GM19043 (cell line): ENCODE data around the gene CBY3.
"Not testable (repeated sequence)": the region's sequence is repeated elsewhere in the genome, so short reads cannot be mapped to it uniquely, and the experiment has no call there.

Experiments
- ATAC-seq: cut with Tn5 transposase; IDR thresholded peaks from one replicate; pipeline ENCODE4 v1.9.1; 2021; ENCODE audit warnings: low read depth; ENCODE audit not compliant: unreplicated experiment

CBY3 gene

DNA sequence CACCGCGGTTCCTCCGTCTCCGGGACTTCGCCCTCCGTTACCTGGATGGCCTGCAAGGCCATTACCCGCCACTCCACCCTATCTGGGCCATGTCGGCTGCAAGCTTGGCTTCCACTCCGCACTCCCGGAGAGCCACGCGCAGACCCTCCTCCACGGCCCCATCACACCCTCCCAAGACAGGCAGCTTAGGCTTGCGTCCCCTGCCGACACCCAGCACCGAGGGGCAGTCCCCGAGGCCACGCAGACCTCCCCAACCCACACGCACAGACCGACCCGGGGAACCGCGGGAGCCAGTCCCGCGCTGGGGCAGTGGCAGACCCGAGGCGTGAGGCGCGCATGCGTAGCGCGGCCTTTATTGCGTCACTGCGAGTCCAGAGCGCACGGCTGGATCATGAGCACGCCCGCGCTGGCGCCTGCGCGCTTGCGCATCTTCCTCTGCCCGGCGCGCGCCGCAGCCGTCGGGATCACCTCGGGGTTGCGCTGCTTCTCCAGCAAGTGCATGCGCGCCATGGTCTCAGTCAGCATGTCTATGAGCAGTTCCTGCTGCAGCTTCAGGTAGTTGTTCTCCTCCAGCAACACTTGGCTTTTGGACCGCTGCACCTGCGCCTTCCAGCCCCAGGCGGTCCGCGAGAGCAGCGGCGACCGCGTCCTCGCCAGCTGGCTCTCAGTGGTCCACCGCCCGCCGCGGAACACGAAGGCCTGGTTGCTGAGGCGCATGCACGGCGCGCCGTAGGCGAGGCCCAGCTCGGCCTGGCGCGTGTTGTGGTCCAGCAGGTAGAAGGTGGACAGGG lies 2.4 kb downstream of the CBY3 start:
- ATAC-seq, result peak; percentile 75

DNA sequence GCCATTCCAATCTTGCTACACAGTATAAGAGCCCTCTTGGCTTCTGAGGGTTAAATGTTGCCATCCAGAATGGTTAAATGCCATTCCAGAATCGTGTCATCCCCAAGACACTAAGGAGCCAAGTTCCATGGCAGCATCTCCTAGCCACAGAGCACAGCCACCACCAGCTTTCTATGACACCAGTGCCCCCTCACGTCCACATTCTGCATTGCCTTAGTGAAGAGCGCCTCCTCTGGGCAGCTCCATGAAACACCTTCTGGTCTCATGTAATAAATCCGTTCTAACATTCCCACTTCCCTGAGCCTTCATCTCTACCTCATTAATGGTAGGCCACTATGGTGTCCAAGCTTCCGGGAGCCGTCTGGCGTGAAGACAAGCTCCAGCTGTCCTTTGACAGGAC lies 12.4 kb downstream of the CBY3 start:
- ATAC-seq, result no peak

DNA sequence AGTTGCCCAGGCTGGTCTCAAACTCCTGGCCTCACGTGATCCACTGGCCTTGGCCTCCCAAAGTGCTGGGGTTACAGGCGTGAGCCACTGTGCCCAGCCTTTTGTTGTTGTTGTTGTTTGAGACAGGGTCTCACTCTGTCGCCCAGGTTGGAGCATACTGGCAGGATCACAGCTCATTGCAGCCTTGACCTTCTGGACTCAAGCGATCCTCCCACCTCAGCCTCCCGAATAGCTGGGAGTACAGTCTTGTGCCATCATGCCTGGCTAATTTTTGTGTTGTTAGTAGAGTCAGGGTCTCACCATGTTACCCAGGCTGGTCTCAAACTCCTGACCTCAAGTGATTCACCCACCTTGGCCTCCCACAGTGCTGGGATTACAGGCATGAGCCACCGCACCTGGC lies 19.2 kb downstream of the CBY3 start:
- ATAC-seq, result not testable (repeated sequence)

DNA sequence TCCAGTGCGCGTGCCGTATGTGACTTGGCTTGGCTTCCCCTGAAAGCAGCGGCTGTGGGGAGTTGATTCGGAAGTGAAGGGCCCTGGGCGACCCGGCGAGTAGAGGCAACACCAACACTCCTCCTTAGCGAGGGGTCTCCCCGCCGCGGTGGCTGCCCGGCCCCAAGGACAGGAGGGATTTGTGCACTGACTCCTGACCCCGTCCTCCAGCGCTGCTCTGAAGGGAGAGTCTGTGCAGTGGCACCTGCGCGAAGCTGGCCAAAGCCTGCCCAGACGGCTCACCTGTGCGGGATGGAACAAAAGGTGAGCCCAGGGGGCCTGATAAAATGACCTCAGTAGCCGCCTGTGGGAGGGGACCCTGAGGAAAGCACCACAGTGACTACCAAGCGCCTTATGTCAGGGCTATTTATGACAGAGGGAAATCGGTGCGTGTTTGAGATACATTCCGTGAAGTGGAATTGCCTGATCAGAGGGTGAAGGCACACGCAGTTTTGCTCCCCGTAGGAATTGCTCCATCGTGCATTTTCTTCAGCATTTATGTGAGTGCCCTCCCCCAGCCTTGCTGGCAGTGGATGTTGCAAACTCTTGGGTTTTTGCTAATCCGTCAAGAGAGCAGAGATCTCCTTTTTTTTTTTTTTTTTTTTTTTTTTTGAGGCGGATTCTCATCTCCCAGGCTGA lies 22.5 kb downstream of the CBY3 start:
- ATAC-seq, result peak; percentile 51

DNA sequence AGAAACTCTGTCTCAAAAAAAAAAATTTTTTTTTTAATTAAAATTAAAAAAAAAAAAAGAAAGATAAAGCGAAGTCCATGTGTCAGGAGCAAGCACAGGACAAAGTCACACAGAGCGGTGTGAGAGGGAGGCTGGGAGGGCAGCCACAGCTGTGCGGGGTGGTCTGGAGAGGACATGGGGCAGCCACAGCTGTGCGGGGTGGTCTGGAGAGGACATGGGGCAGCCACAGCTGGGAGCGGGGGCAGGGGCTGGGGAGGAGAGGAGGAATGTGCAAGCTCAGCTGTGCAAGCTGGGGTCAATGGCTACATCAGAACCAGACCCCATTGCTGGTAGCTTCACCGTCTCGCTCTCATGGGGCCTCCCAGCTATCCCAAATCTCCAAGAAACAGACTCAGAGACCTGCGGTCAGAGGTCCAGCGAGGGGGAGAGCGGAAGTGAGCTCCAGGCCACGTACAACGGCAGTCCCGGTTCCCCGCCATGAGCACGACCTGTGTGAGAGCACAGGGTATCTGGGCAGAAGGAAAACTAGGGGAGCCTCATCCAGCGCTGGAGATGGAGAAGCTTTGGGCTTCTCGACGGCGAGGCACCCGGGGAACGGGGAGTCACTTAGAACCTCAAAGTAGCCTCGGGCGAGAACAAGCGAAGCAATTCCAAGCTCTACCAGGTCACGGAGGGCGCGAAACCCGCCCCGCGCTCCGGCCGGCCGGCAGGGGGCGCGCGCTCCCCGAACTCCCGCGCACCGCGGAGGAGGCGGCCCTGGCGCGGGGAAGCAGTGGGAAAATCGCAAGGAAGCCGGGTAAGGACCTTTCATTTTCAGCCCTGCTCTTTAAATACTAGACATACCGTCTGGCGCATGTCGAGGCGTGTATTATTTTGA lies 23.3 kb downstream of the CBY3 start:
- peak; percentile 77 for ATAC-seq

DNA sequence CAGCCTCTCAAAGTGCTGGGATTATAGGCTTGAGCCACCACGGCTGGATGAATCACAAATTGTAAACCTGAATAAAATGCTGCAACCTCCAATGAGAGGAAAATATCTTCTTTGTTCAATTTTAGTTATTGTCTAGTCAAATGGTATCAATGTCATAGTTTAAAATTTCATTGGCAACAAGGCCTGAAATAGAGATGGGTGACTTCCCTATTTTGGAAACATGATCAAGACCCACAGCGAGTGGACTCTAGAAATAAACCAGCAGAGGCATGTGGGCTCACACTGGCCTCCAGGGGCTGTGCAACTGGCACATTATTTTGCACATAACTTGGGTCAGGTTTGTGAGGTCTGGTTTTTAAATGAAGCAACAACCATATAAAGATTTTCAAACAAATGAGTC lies 27.7 kb downstream of the CBY3 start:
- not testable (repeated sequence) for ATAC-seq

DNA sequence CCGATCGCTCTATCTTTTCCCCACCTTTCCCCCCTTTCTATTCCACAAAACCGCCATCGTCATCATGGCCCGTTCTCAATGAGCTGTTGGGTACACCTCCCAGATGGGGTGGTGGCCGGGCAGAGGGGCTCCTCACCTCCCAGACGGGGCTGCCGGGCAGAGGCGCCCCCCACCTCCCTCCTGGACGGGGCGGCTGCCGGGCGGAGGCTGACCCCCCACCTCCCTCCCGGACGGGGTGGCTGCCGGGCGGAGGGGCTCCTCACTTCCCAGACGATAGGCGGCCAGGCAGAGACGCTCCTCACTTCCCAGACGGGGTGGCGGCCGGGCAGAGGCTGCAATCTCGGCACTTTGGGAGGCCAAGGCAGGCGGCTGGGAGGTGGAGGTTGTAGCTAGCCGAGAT lies 30.6 kb downstream of the CBY3 start:
- not testable (repeated sequence) for ATAC-seq

DNA sequence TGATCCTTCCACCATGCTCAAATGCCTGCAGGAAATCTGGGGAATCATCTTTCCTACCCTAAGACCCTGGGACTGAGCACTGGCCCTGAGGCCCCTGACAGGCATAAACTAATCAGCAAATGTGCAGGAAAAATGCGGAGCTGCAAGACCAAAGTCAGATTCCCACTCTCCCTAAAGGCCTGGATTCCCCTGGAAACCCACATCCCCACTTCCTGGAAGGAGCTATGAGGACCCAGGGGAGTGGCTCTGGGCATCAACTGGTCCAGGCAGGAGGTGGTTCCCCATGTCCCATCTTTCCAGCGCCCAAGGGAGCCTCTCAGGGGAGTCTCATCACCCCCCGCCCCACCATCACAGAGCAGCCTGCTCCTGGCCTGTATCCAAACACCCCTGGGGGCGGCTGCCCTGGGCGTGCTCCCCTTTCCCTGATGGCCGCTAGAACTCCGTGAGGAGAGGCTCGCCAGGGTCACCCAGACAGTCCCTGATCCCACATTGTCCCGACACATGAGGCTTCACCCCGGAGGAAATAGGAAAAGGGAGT lies 31.6 kb downstream of the CBY3 start:
- ATAC-seq, result not testable (repeated sequence)

DNA sequence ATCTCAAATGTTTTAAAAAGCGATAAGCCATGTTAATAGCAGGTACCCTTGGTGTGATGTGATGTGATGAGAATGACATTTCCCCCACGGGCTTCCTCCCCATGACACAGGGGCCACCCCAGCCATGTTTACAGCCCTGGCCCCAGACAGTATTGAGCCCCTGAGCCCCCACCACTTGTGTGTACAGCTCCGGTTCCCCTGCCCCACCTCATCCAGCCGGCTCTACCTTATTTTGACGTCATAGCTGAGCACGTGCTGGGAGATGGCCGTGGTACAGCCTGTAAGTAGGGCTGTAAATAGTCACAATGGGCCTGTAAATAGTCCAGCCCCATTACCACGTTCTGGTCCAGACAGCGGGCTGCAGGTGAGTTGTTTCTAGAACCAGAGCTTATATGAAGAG lies 32.4 kb downstream of the CBY3 start:
- no peak for ATAC-seq

DNA sequence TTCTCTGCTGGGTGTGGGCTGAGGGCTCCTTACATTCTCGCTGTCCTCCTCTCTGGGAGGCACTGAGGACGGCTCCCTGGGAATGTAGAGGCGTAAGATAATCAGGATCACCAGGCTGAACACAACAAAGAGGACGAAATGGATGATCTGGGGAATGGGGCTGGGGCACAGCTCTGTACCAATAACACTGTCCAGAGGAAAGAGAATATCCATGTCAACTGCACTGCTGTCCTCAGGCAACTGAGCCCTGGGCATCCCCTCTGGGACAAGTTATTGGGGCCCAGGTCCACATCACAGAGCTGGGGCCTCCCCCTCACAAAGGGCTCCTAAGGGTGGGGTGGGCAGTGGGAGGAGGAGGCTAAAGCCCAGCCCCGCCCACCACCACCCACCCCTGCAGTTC lies 36.1 kb downstream of the CBY3 start:
- not testable (repeated sequence) for ATAC-seq

DNA sequence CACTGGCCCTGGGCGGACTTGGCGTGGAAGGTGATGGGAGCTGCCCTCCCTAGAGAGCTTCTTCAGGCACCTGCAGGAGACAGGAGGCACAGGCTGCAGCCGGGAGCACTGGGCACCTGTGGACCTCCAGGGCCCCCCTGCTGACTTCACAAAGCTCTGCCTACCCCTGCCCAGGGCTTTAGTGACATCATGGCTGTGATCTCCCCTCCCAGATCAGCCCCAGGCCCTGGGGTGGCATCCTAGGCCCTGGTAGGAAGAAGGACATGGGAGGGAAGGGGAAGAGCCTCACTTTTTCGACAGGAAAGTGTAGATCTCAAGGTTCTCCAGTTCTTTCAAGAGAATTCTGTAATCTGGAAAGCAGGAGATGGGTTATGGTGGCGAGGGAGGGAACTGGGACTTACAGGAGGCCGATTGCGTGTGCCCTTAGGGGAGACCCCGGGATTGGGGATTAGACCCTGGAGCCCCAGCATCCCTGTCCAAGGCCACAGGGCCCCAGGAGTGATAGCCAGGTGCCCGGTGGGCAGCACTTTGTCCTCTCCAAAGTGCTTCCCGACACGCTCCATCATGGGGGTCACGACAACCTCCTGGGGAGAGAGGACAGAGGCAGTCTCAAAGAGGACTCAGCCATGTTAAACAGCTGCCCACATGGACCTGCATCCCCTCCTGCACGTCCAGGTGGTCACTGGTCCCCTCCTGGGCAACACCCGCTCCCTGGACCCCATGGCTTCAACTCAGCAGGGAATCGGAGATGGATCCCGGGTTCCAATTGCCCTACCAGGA lies 37.5 kb downstream of the CBY3 start:
- ATAC-seq, result not testable (repeated sequence)

DNA sequence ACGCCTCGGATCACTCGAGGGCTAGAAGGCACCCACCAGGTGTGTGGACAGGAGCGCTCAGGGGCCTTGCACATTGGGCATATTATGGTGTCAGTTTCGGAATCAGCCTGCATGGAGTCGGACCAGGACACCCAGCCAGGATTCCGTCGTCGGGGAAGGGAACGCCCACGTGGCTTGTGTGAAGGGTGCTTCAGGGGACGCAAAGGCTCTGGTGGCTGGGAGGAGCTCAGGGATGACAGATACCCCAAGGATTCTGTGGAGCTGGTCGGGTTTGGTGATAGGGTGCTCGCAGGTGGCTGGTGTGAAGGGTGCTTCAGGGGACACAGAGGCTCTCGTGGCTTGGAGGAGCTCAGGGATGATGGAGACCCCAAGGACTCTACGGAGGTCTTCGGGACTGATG lies 38.2 kb downstream of the CBY3 start:
- not testable (repeated sequence) for ATAC-seq

DNA sequence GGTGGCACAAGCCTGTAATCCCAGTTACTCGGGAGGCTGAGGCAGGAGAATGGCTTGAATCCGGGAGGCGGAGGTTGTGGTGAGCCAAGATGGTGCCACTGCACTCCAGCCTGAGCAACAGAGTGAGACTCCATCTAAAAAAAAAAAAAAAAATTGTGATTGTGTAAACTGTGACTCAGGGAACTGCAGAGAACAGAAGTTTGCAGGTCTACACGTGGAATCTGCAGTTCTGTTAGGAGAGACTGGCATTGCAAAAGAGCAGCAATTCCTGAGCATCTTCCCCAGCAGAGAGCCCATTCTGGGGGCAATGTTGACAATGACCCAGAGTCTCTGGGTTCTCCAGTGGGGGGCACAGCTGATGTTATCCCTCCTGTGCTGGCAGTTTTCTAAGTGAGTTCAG lies 39.1 kb downstream of the CBY3 start:
- ATAC-seq, result not testable (repeated sequence)

DNA sequence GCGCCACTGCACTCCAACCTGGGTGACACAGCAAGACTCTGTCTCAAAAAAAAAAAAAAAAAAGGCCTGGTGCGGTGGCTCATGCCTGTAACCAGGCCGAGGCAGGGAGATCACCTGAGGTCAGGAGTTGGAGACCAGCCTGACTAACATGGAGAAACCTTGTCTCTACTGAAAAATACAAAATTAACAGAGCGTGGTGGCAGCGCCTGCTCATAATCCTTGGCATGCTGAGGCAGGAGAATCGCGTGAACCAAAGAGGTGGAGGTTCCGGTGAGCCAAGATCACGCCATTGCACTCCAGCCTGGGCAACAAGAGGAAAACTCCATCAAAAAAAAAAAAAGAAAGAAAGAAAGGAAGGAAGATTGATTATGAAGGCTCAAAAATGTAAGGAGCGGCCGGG lies 41.5 kb downstream of the CBY3 start:
- not testable (repeated sequence) for ATAC-seq

DNA sequence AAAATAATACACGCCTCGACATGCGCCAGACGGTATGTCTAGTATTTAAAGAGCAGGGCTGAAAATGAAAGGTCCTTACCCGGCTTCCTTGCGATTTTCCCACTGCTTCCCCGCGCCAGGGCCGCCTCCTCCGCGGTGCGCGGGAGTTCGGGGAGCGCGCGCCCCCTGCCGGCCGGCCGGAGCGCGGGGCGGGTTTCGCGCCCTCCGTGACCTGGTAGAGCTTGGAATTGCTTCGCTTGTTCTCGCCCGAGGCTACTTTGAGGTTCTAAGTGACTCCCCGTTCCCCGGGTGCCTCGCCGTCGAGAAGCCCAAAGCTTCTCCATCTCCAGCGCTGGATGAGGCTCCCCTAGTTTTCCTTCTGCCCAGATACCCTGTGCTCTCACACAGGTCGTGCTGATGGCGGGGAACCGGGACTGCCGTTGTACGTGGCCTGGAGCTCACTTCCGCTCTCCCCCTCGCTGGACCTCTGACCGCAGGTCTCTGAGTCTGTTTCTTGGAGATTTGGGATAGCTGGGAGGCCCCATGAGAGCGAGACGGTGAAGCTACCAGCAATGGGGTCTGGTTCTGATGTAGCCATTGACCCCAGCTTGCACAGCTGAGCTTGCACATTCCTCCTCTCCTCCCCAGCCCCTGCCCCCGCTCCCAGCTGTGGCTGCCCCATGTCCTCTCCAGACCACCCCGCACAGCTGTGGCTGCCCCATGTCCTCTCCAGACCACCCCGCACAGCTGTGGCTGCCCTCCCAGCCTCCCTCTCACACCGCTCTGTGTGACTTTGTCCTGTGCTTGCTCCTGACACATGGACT lies 46.3 kb downstream of the CBY3 start:
- ATAC-seq, result peak; percentile 86

DNA sequence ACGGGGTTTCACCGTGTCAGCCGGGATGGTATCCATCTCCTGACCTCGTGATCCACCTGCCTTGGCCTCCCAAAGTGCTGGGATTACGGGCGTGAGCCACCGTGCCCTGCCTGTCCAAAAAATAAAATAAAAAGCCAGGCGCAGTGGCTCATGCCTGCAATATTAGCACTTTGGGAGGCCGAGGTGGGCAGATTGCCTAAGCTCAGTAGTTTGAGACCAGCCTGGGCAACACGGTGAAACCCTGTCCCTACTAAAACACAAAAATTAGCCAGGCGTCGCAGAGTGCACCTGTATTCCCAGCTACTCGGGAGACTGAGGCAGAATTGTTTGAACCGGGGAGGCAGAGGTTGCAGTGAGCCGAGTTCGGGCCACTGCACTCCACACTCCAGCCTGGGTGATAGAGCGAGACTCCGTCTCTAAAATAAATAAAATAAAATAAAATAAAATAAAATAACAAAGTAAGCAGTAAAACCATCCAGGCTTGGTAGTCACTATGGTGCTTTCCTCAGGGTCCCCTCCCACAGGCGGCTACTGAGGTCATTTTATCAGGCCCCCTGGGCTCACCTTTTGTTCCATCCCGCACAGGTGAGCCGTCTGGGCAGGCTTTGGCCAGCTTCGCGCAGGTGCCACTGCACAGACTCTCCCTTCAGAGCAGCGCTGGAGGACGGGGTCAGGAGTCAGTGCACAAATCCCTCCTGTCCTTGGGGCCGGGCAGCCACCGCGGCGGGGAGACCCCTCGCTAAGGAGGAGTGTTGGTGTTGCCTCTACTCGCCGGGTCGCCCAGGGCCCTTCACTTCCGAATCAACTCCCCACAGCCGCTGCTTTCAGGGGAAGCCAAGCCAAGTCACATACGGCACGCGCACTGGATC lies 47.1 kb downstream of the CBY3 start:
- peak; percentile 67 for ATAC-seq
